HPDE6-E6E7 (cell line): ENCODE results near the gene EIF4E1B.

ENCODE experiments used
- DNase-seq: peaks from one replicate; pipeline ENCODE4 v3.0.0; 2011; ENCODE audit warnings: missing footprints; ENCODE audit errors: extremely low spot score

The EIF4E1B gene

DNA sequence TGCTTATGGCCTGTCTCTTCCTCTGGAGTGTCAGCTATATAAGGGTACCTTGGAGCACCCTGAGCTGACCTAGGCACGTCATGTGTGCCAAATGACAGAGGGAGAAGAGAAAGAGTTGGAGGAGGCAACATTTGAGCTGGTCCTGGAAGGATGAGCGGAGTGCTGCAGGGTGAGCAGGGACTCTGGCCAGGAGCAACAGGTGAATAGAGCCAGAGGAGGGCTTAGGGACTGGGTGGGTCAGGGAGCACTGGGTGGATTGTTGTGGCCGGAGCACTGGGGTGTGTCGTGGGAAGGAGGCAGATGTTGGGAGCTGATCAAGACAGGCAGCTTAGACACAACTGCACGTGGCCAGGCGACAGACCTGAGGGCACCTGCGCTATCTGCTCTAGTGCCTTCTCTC, 60.4 kb downstream of the EIF4E1B start:
- DNase-seq: no peak

DNA sequence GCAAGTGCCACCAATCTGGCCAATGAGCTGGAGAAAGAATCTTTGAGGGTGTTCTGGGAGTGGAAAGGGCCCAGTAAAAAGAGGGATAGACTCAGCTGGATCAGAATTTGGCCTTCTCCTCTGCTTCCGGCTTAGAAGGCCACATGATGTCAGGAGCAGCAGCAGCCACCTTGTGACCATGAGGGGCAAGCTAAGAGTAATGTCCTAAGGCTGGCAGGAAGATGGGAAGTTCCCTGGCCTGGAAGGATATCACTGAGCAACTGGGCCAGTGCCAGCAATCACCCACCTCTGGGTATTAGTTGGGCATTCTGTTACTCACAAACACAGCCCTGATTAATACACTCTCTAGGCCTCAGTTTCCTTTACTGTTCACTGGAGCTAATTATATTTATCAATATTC, 61.0 kb downstream of the EIF4E1B start:
- DNase-seq: no peak

DNA sequence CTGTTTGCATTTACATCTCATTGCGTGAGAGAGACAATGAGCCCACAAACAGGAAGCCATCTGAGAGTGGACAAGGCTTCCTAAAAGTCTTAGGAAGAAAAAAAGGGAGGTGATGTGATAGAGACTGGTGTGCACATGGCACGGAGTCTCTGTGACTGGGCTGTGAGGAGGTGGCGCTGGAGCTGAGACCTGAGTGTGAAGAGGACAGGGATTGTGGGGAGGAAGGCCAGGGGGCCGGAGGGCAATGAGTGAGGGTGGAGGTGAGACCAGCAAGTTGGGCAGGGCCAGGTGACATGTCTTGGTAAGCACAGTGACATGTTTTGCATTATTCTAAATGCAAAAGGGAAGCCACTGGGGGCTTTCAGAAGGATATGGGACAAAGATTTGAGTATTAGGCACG, 61.9 kb downstream of the EIF4E1B start:
- no peak for DNase-seq

DNA sequence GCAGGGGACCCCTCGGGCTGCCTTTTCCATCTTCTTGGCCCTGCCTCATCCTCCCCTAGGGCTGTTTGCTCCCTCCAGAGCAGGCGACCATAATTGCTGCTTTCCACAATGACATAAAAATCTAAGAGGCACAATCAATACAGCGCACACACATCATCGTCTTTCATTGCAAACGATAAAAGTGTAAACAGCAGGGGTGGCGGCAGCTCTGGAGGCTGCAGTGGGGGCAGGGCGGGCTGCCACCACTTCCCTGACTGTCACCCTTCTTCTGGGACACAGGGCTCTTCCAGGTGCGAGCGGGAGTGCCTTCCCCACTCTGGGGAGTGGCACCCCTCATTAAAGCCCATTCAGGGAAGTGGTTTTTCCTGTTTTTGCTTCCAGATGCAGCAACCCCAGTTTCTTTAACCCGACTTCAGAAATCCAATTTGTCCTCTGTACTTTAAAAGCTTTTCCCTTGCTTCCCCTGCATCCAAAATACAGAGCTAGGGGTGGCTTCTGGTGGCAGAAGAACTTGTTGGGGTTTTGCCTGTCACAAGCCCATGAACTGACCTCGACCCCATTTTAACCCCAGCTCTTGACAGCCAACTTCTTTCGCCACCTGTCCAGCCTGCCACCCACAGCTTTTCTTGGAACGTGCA, 62.5 kb downstream of the EIF4E1B start:
- DNase-seq: no peak

DNA sequence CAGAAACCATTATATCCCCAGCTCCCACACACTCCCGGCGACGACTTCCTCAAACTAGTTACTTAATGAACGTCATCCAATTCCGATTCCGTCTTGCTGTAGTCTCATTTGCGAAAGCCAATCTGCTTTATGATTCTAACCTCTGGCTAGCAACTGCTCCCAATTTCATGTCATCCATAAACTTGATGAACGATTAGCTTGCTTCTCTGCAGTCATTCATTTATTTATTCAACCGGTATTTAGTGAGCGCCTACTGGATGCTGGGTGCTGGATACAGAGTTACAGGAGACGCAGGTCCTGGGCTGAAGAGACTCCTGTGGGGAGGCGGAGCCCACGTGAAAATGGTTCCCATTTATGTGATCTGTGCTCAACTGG, 63.0 kb downstream of the EIF4E1B start:
- DNase-seq: no peak

DNA sequence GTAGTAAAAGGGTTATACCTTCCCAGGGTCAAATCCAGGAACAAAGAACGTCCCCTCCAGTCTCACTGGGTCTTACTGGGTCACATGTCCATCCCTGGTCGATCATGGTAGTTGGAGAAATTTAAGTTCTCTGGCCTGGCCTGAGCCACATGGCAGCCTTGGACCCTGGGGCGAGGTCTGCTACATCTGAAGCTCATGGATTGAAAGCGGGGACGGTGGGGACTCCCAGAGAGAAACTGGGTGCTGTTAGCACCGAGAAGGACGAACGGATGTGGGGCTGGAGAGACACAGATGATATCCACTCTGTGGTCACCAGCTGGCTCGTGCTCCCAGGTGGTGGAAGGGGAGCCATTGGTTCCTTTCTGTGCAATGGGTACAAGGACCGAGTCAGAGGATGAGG, 63.7 kb downstream of the EIF4E1B start:
- no peak for DNase-seq

DNA sequence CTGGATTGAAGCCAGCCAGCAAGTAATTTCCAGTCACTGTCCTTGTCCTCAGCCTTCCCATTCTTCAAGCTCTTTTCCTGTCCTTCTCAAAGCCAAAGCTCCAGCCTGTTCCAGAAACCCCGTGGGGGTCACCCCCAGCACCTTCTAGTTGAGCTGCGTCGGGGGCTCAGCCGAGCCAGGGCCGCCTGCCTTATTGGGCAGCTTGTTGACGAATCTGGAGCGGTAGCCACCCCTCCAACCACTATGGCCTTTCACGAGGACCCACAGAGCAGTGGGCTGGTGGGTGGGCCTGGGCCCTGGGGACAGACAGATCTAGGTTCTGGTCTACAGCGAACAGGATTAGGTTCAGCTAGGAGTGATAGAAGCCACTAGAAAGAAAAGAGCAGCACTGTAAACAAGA, 64.2 kb downstream of the EIF4E1B start:
- no peak for DNase-seq

DNA sequence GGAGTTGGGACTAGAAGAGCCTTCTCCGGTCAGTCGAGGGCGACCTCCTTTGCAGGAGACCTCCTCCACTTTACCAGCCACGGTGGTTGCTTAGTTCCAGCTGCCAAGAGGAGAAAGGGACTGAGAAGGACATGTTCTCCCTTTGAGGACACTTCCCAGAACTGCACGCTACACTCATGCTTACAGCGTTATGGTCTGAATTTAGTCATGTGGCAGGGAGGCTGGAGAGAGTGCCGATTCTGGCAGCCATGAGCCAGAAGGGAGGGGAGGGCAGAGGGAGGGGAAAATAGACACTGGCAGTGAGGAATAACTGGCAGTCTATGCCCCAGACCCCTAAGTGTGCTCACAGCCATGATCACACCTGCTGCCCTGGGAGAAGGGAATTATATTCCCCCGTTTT, 64.6 kb downstream of the EIF4E1B start:
- no peak for DNase-seq
